SU-DHL-6 (cell line): ENCODE results near the gene VWA5A.

ENCODE experiments used
- EZH2phosphoT487 ChIP-seq: fragments of 200-600 bp; sonication (generic), shearing (Covaris generic); conservative IDR thresholded peaks from 2 replicates; pipeline ENCODE4 v1.6.1; 2018; ENCODE audit warnings: mild to moderate bottlenecking, antibody characterized with exemption, low read length, moderate library complexity, mixed read lengths
- TF ChIP-seq, protein P1 (sequence below): fragments of 200-600 bp; sonication (generic); IDR thresholded peaks from one replicate; pipeline ENCODE4 v1.5.1; 2017; ENCODE audit warnings: antibody characterized with exemption, mild to moderate bottlenecking, low read length, moderate library complexity; ENCODE audit not compliant: insufficient read depth, poor library complexity, severe bottlenecking

DNA sequence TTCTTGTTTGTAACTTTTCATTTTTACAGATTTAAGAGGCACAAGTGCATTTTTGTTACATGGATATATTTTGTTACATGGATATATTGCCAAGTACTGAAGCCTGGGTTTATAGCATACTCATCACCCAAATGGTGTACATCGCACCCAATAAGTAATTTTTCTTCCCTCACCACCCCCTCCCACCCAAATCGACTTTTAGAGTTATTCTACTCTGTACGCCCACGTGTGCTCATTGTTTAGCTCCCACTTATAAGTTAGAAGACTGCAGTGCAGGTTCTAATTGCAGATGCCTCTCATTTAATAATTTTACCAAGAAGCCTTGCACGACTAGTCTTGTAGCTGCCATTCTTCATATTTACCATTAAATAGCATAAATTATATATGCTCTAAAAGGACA lies 20.5 kb upstream of the VWA5A start:
- TF ChIP-seq, protein P1, sequence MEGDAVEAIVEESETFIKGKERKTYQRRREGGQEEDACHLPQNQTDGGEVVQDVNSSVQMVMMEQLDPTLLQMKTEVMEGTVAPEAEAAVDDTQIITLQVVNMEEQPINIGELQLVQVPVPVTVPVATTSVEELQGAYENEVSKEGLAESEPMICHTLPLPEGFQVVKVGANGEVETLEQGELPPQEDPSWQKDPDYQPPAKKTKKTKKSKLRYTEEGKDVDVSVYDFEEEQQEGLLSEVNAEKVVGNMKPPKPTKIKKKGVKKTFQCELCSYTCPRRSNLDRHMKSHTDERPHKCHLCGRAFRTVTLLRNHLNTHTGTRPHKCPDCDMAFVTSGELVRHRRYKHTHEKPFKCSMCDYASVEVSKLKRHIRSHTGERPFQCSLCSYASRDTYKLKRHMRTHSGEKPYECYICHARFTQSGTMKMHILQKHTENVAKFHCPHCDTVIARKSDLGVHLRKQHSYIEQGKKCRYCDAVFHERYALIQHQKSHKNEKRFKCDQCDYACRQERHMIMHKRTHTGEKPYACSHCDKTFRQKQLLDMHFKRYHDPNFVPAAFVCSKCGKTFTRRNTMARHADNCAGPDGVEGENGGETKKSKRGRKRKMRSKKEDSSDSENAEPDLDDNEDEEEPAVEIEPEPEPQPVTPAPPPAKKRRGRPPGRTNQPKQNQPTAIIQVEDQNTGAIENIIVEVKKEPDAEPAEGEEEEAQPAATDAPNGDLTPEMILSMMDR, result no peak
- TF ChIP-seq EZH2phosphoT487, result no peak
